Stimulated activated CD8-positive, alpha-beta memory T cell treated with anti-CD3 and anti-CD28 coated beads, Interleukin-7, amount 100 ng/mL, for 4 hours (primary cell): ENCODE results near the gene MAOB.
"Not testable (repeated sequence)": the region's sequence is repeated elsewhere in the genome, so short reads cannot be mapped to it uniquely, and the experiment has no call there.

Experiments used
- DNase-seq, 2 donors: peaks; one replicate each; pipeline ENCODE4 v3.0.0-alpha.2; 2020; ENCODE audit warnings: low read depth in 2 of 2

Gene MAOB

DNA sequence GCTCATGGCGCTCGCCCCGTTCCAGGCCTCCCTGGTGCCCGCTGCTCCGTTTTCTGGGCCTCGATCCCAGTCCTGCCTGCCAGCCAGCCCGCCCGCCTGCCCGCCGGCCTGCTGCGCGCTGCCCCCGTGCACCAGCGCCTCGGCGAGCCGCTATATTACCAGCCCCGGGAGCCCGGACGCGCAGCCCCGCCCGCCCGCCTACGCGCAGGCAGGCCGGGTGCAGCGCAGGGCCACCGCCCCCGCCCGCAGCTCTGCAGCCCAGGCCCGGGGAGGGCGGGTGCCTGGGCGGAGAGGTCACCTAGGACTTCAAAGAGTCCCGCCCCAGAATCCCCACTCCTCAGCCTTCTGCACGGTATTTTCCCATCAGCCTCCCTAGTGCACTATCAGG lies at the start of gene MAOB:
TSS of gene MAOB (minus strand) at position 157 of the 388 bp plus-strand sequence. CDS start at position 6, 151 bp downstream.
- DNase-seq: peak in 1 of 2 donors; percentile 3

DNA sequence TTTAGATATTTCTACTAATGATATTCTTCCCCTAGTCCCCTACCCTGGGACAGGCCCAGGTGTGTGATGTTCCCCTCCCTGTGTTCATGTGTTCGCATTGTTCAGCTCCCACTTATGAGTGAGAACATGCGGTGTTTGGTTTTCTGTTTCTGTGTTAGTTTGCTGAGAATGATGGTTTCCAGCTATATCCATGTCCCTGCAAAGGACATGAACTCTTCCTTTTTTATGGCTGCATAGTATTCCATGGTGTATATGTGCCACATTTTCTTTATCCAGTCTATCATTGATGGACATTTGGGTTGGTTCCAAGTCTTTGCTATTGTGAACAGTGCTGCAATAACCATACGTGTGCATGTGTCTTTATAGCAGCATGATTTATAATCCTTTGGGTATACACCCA lies 39.8 kb upstream of the MAOB start:
- not testable (repeated sequence) for DNase-seq

DNA sequence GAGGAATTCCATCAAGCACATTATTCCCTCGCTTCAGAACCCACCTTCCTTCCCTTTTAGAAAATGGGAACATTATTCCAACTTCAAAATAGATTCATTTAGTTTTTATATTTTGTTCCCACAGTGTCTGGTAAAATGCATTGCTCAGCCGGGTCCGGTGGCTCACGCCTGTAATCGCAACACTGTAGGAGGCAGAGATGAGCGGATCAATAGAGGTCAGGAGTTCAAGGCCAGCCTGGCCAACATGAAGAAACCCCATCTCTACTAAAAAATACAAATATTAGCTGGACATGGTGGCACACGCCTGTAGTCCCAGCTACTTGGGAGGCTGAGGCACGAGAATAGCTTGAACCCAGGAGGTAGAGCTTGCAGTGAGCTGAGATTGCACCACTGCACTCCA lies 28.5 kb upstream of the MAOB start:
- not testable (repeated sequence) for DNase-seq

DNA sequence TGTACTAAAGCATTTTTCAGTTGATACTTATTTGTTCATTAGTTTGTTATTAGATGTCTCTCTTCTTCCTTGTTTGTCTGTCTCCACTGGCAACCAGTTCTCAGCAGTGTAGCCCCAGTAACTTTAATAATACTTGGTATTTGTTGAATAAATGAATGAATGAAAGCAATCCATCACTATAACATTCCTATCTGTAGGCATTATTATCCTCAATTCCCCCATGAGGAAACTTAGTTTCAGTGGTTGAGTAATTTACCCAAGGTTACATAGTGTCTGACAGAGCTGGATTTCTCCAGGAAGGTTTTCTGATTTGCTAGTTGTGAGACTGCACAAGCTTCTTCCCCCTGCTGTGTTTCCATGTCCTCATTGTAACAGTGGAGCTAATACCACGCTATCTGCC lies 27.8 kb upstream of the MAOB start:
- DNase-seq: no peak

DNA sequence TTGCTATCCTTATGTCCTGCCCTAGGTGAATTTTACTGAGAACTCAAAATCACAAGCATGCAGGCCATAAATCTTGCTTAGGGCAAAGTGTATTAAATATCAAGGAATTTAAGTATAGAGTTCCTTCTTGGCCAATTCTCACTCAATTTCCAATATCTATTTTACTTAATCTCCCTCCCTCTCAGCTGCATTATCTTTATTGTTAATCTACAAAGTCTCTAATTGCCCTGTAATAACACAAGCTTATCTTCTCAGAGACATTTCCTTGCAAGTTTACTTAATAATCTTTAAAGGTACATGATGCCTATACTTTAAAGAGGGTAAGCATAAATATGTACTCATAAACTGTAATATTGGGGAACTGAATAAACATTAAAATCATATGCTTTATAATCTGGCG lies 26.9 kb upstream of the MAOB start:
- no peak for DNase-seq

DNA sequence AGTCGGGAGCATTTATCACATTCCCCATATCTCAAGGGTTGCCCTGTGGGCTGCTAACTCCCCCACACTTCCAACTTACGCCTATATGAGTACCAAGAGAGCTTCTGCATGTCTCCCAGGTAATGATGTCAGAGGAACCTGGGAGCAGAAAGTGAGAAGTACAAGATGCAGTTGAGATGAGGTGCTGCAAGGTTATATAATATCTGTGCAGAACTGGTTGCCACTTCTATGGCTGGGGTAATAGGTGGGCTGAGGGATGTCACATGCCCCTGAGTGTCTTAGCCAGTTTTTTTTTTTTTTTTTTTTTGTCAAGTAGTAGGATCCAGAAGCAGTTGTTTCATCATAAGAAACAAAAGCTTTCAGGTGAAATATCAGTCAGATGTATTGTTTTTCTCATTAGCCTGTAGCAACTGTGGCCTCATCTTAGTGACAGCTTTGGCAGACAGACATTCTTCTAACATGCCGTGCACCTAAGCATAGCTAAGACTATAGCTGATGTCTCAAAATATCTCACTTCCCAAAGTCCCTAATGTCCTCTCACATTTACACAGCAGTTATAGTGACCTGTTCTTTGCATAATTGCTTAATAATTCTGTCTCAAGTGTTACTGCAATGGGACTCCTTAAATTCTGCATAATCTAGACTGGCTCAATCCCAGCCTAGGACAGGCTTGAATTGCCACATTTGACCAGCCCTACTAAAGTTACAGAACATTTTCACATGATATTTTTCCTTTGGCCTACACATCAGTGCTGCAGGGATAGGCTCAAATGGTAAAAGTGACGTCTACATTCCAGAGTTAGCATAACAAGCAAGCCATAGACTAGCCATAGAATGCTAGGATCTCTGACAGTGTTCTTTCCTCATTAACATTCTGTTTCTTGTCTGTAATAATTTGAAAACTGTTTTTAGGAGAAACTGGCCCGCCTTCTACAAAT lies 17.9 kb upstream of the MAOB start:
- no peak for DNase-seq

DNA sequence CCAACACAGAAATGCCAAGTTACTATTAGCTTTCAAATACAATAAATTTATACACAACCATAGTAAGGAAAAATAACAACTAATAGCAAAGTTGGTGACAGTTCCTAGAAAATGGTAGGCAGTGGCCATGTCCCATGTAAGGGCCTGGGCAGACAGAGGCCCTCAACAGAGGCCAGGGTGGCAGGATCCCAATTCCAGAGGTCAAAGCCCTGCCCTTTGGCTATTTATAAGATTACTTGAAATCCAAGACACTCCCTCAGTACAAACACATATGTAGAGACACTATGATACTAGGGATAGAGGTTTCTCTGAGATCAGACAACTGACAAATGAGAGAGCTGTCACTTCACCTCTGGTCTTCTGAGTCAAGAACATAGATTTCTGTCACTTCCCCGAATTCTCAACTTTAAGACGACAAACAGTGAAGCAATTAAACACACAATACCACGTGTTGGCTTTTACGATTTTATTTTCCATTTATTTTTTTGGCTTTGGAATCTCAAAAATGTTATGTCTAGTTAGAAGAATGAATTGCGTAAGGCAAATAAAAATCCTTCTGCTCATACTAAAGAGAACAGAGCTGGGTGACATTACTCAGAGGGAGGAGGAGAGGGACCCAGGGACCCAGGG lies 16.3 kb upstream of the MAOB start:
- no peak for DNase-seq

DNA sequence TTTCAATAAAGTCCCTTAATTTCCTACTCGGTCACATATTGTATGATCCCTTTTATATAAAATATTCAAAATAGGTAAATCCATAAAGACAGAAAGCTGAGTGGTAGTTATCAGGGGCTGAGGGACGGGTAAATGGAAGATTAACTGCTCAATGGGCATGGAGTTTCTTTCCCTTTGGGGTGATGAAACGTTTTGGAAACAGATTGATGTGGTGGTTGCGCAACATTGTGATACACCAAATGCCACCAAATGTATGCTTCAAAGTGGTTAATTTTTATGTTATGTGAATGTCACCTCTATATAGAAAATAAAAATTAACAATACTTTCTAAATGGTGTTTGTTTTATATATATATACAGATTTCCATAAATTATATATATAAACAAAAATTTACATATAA lies 15.0 kb upstream of the MAOB start:
- DNase-seq: no peak

DNA sequence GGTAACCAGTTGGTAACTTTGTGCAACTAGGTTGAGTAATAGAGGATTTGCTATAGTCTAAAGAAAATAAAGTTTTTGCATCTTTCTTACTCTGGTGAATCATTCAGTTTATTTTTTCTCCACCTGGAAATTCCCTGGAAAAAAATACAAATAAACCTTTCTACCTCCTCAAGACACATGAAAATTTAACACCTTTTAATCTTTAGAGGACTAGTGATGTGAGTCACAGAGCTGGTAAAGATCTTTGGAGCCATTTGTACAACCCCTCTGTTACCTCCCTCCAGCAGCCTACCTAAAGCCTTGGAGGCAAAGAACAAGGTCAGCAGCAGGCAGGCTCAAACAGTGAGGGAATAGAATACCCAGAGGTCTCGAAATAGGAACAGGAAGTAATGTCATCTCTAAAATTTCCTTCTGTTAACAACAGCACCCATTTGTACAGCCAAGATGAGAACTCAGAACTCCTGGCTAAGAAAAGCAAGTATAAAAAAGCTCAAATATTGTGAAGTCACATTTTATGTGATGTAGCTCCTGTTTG lies 10.2 kb upstream of the MAOB start:
- DNase-seq: no peak

DNA sequence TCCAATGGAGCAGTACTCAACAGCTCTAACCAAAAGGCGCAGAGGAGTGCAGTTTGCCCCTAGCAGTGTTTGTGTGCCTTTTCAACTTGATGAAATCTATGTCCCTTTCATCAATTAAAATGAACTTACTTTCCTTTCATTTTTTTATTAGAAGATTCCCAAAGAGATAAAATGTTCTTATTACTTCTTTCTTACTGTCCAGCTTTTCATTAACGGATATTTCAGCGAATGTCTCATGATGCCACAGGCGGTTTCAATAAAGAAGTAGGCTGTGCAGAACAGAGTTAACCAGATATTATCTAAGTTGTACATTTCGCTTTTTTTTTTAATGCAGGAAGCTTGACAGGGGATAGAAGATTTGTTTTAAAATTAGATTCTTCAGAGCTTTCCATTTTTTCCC lies 3.4 kb upstream of the MAOB start:
- DNase-seq: no peak

DNA sequence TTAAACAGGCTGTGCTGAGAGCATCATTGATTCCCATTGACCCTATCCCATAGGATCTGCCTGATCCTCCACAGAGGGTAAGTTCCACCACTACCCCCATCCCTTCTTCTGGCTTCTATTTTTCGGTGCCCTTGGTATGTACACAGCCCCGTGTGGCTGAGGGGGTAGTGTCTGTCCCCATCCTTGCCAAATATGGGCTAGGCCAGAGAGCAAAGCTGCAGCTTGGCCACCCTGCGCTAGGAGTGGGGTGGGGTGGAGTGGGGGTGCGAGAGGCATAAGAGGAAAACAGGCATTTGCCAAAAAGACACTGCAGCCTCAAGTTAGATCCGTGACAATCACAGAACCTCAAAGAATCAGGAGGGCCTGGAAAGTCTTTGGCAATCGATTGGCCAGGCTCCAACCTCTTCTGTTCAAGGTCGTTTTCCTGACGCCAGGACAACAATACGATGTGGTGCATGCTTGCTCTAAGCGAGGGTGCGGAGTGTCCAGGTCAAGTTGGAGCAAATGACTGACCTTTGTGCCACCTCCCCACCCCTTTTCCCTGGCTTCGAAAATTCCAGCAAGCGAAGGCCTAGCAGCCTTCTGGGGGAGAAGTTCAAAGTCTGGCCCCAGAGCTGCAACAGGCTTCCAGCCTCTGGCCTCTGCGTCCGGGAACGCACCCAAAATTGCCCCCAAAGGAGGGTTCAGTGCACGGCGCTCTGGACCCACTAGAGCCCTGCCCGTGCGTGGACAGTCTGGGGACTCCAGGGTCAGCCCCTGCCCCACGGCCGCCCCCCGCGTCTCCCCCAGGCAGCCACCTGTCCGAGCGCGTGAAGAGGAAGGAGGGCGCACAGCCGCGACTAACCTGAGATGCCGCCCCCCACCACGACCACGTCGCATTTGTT lies 598 bp downstream of the MAOB start:
- no peak for DNase-seq

DNA sequence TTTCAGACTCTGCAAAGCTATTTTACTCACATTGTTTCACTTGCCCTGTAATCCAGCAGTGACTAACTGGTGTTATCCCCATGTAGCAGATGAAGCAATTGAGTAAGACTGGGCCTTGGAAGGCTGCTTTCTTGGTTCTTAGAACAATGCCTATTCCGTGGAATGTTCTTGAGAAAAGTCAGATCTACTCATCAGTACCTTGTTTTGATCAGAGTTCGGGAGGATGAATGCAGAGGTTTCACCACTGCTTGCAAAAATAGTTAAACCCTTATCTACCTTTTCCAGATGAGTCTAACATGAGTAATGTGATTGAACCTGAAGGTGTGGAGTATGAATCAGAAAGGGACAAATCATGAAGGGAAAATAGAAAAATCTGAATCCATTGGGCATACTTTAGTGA lies 1.8 kb downstream of the MAOB start:
- no peak for DNase-seq

DNA sequence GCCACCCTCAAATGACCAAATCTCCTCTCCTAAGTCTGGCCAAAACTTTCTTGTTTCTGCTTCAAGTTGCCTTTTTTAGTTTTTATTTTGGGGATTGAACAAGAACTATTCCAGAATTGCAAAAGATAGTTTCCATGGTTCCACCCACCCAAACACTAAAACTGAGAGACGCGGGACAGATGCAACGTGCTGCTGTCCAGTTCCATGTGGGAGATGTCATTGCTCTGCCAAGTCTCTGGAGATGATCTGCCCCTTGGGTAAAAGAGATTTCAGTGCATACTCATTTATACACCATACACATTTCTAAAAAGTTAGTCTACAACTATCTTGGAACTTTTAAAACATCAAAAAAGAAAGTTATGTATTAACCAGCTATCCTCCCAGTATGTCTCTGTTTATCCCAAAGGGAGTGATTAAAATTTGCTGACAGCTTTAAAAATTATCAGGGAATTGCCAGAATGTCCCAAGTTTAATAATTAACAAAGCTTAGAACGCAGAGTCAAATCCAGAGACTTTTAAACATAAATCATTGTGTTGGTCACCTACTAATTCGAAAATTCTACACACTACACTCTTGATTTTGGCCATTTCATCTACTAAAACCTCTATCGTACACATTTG lies 3.2 kb downstream of the MAOB start:
- no peak for DNase-seq

DNA sequence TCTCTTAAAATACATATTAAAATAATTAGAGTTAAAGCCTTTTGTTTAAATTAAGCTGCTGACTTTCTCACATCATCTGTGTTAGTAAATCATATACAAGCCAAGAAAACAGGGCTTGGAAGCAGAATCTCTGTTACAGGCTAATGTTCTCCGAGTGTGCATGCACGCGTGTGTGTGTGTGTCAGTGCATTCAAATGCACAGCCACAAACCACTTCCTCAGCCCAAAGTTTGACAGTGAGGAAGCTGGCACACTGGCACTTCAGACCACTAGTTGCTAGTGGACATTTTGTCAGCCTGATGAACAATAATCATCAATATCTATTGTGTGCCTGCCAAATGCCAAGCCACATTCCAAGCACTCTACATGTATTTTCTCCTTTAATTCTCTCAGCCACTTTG lies 5.6 kb downstream of the MAOB start:
- DNase-seq: no peak

DNA sequence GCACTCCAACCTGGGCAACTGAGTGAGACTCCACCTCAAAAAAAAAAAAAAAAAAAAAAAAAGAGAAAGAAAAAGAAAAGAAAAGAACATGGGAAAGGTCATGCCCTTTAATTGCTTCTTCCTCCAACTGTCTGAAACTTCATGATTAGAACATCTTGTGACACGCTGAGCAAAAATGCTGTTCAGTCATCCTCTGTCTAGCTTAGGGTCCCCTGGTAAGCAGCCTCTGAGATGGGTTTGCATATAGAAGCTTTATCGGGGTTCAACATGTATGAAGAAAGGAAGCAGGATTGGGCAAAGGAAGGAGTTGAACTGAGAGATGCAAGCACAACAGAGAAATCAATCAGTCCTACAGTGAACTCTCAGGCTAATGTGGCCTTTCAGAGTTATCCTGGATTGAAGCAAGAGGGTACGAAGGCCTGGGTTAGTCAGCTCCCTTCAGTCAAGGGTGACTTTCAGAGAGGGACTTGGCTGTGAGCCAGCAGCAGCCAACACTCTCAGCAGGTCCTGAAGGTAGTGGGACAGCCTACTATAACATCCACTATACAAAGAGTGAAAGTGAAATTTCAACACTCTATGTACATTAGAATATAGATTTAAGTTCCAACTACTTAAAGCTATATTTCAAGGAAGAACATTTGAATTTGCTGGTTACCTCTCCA lies 11.4 kb downstream of the MAOB start:
- no peak for DNase-seq

DNA sequence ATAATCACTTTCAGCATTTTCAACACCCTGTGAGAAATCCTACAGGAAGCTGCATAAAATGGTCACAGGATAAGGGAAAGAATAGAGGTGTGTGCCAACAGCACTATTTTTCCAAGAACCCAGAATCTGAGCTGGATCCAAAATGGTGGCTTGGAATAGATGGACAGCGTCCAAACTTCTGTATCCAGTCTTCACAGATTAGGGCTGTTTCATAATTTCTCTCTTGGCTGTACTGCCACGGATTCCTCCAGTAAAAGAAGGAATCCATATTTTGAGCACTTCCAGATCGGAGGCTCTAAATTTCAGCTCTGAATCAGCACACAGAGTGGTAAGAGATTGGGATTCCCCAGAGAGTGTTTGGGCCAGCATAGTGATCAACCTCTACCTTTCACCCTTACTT lies 12.2 kb downstream of the MAOB start:
- no peak for DNase-seq

DNA sequence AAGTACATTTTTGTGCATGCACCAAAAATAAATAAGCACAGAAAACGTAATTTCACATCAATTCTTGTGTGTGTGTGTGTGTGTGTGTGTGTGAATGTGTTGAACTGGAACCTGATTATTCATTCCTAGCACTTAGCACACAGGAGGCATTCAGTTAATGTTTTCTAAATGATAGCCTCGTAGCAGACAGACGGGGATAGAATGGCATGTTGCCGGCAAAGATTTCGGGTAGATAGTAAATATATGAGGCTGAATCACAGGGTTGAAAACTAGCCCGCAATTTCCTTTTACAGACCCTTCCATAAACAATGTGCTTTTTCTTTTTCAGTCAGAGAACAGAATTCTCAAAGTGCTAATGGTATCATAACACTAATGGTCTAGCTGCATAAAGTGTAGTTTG lies 13.5 kb downstream of the MAOB start:
- no peak for DNase-seq

DNA sequence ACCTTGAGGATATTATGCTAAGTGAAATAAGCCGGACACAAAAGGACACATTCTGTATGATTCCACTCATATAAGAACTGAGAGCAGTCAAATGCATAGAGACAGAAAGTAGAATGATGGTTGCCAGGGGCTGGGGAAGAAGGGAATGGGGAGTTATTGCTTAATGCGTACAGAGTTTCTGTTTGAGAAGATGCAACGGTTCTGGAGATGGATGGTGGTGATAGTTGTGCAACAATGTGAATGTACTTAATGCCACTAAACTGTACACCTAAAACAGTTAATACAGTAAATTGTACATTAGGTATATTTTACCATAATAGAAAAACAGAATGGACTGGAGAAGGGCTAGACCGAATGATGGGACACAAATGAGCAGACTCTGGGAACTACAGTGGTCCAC lies 15.8 kb downstream of the MAOB start:
- no peak for DNase-seq

DNA sequence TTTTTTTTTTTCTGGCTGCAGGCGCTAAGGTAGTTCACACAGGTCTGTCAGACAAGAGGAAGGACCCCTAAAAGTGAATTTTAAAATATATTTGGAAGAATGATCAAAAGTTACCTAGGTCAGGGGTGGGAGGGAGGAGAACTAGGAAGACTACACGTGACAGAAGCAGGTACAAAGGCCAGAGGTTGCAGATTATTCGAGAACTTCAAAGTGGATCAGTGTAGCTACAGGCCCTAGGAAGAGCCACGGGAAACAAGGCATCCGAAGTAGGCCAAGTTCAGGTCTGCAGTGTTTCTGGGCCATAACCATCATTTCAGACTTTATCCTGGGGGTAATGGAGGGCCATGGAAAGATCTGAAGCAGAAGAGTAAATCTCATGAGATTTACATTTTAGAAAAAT lies 16.5 kb downstream of the MAOB start:
- no peak for DNase-seq

DNA sequence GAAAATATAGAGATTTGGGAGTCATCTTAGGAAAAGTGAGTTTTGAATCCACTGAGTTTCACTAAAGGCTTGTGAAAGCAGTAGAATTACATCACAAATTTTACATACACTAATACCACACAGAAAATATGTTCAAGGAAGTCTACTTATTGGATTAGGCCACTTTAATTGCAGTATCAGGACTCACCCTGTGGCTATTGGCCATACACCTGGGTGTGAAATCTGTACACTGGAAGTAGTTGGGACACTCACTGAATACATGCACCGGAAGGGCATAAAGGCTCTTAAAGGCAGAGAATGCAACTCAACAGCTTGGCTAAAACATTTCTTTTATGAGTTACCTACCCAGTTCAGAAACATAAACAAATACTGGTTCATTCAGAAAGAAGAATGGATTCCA lies 19.8 kb downstream of the MAOB start:
- no peak for DNase-seq

DNA sequence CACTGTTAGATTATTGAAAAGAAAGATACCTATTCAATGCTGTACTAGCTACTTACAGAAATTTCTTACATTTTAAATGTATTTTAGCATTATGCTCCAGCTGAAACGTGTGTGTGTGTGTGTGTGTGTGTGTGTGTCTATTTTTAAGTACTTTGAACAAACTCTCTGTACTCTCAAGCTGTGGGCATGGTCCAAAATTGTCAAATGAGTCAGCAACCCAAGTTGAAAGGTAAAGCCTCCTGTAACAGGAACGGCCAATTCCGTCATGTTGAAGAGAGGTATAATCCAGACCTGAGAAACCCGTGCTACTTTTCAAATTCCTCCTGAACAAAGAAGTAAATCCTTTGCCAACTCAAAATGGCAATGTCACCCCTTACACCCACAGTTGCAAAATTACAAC lies 20.5 kb downstream of the MAOB start:
- no peak for DNase-seq
